Tibial nerve (tissue), 4 donors: Measurements from ENCODE around the gene ITPRIPL2.

Experiments used
- EP300 ChIP-seq, 2 donors: sonication (generic); formaldehyde crosslinking; IDR thresholded peaks; one replicate each; pipeline ENCODE4 v1.6.1; 2017; ENCODE audit warnings: antibody characterized with exemption in 2 of 2, mild to moderate bottlenecking in 1 of 2
- POLR2A ChIP-seq, 2 donors: fragments of 450-650 bp; IDR thresholded peaks; one replicate each; pipeline ENCODE4 v1.6.1; 2017; ENCODE audit warnings: antibody characterized with exemption in 2 of 2, mild to moderate bottlenecking in 2 of 2, moderate library complexity in 2 of 2
- TF ChIP-seq, protein P1 (sequence below), 5 experiments: fragments of 200-600 bp in 3 of 5; fragments of 450-650 bp in 2 of 5; sonication (generic) in 3 of 5; IDR thresholded peaks; one replicate each; pipeline ENCODE4 v1.5.1; 2016 to 2019; ENCODE audit warnings: antibody characterized with exemption in 5 of 5, mild to moderate bottlenecking in 3 of 5, moderate library complexity in 2 of 5

DNA sequence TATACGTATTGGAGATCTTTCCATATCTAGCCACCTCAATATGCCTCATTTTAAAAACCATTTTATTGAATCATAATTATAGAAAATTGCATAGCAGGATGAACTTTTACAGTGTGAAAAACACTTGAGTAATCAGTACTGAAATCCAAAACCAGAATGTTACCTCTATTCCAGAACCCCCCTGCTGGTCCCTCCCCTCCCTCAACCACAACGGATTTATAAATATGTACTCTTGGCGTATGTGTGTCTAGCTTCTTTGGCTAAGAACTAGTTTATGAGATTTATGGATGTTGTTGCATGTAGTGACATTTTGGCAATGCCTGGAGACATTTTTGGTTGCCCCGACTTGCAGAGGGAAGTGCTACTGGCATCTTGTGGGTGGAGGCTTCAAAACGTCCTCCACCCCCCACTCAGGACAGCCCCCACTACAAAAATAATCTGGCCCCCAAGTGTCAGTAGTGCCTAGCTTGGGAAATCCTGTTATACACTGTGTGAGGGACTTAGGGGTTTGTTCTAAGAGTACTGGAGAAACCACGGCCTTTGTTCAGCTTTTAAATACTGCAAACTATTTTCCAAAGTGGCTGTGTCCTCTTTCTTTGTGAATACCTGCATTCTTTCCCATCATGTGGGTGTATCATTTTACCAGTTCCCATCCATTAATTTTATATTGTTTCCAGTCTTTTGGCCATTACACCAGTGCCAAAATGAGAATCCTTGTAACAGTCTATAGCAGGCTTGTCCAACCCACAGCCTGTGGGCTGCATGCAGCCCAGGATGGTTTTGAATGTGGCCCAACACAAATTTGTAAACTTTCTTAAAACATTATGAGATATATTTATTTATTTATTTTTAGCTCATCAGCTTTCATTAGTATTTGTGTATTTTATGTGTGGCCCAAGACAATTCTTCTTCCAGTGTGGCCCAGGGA, 23.7 kb downstream of the ITPRIPL2 start:
- TF ChIP-seq, protein P1, sequence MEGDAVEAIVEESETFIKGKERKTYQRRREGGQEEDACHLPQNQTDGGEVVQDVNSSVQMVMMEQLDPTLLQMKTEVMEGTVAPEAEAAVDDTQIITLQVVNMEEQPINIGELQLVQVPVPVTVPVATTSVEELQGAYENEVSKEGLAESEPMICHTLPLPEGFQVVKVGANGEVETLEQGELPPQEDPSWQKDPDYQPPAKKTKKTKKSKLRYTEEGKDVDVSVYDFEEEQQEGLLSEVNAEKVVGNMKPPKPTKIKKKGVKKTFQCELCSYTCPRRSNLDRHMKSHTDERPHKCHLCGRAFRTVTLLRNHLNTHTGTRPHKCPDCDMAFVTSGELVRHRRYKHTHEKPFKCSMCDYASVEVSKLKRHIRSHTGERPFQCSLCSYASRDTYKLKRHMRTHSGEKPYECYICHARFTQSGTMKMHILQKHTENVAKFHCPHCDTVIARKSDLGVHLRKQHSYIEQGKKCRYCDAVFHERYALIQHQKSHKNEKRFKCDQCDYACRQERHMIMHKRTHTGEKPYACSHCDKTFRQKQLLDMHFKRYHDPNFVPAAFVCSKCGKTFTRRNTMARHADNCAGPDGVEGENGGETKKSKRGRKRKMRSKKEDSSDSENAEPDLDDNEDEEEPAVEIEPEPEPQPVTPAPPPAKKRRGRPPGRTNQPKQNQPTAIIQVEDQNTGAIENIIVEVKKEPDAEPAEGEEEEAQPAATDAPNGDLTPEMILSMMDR (IDR thresholded peaks at IDR 0.05), result no peak
- TF ChIP-seq POLR2A (IDR thresholded peaks at IDR 0.05) (no peak), EP300 (IDR thresholded peaks at IDR 0.05) (no peak)
